ENCODE results near the gene MYO5B.

DNA sequence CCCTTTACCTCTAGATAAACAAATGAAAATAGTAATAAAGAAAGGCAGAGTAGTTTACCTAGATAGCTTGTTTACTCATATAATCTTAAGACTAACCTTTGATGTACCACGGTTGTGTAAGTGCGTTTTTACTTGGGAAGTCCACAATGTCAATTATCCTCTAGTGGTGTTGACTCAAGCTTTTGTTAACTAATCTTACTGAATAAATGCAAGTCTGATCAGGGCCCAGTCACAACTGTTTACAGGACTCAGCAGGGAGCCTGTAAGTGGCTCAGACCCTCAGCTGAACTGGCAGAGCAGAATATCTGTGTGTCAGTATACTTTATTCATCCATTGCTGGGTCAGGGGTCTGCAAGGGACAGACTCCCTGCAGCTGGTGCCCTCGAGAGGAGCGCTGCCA lies 283.5 kb downstream of the MYO5B start:
- TF ChIP-seq, protein P1, sequence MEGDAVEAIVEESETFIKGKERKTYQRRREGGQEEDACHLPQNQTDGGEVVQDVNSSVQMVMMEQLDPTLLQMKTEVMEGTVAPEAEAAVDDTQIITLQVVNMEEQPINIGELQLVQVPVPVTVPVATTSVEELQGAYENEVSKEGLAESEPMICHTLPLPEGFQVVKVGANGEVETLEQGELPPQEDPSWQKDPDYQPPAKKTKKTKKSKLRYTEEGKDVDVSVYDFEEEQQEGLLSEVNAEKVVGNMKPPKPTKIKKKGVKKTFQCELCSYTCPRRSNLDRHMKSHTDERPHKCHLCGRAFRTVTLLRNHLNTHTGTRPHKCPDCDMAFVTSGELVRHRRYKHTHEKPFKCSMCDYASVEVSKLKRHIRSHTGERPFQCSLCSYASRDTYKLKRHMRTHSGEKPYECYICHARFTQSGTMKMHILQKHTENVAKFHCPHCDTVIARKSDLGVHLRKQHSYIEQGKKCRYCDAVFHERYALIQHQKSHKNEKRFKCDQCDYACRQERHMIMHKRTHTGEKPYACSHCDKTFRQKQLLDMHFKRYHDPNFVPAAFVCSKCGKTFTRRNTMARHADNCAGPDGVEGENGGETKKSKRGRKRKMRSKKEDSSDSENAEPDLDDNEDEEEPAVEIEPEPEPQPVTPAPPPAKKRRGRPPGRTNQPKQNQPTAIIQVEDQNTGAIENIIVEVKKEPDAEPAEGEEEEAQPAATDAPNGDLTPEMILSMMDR (IDR thresholded peaks at IDR 0.05), result no peak
- no peak for TF ChIP-seq EZH2 (IDR thresholded peaks at IDR 0.05)
- no peak for TF ChIP-seq EZH2phosphoT487 (IDR thresholded peaks at IDR 0.05)
